Measurements from ENCODE around the gene GNS.

DNA sequence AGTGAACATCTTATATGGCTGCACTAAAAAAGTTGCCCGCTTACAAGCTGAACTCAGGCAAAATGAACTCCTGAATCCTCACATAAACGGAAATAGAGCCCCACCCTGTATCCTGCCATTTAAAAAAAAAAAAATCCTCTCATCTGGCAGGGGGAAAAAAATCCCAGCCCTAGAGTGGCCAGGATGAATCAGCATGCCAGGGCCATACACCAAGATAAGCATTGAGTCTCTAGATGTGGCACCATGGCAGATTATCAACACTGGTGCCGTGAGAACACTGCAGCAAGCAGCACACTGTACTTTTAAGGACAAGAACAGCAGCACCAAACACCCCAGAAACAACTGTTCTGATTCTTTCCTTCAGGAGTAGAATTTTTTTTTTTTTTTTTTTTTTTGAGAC lies 83.4 kb downstream of the GNS start:
- TF ChIP-seq, protein P1, sequence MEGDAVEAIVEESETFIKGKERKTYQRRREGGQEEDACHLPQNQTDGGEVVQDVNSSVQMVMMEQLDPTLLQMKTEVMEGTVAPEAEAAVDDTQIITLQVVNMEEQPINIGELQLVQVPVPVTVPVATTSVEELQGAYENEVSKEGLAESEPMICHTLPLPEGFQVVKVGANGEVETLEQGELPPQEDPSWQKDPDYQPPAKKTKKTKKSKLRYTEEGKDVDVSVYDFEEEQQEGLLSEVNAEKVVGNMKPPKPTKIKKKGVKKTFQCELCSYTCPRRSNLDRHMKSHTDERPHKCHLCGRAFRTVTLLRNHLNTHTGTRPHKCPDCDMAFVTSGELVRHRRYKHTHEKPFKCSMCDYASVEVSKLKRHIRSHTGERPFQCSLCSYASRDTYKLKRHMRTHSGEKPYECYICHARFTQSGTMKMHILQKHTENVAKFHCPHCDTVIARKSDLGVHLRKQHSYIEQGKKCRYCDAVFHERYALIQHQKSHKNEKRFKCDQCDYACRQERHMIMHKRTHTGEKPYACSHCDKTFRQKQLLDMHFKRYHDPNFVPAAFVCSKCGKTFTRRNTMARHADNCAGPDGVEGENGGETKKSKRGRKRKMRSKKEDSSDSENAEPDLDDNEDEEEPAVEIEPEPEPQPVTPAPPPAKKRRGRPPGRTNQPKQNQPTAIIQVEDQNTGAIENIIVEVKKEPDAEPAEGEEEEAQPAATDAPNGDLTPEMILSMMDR (IDR thresholded peaks at IDR 0.05) = no peak
- no peak for TF ChIP-seq POLR2A (IDR thresholded peaks at IDR 0.05)

Data from esophagus squamous epithelium (tissue), 4 donors.